HG03457 (cell line): ENCODE results near the gene HECTD1.

Source experiments
- ATAC-seq: cut with Tn5 transposase; IDR thresholded peaks from one replicate; pipeline ENCODE4 v1.9.1; 2021; ENCODE audit warnings: moderate number of reproducible peaks; ENCODE audit not compliant: unreplicated experiment

The HECTD1 gene

DNA sequence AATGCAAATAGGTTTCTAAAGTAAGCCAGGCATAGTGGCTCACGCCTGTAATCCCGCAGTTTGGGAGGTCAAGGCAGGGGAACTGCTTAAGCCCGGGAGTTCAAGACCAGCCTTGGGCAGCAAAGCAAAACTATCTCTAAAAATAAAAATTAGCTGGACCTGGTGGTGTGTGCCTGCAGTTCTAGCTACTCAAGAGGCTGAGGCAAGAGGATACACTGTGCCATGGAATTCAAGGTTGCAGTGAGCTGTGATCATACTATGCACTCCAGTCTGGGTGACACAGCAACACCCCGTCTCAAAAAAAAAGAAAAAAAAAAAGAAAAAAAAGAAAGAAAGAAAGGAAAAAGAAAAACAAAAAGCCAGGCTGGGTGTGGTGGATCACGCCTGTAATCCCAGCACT, 46.3 kb downstream of the HECTD1 start:
- no peak for ATAC-seq

DNA sequence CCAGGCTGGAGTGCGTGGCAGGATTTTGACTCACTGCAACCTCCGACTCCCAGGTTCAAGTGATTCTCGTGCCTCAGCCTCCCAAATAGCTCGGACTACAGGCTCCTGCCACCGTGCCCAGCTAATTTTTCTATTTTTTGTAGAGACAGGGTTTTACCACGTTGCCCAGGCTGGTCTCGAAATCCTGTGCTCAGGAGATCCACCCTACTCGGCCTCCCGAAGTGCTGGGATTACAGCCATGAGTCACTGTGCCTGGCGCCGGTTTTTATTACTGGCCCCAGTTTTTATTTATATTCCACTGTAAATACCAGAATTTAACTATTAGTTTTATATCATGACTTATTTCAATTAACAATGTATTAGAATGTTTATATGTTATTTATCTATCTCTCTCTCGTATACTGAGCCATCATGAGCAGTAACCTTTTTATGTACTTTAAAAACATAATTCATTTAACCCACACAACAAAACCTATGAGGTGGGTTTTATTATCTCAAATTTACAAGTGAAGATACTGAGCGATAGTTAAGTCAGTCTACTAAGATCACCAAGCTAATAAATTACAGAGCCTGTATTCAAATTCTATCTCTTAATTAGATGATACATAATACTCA, 47.8 kb downstream of the HECTD1 start:
- no peak for ATAC-seq

DNA sequence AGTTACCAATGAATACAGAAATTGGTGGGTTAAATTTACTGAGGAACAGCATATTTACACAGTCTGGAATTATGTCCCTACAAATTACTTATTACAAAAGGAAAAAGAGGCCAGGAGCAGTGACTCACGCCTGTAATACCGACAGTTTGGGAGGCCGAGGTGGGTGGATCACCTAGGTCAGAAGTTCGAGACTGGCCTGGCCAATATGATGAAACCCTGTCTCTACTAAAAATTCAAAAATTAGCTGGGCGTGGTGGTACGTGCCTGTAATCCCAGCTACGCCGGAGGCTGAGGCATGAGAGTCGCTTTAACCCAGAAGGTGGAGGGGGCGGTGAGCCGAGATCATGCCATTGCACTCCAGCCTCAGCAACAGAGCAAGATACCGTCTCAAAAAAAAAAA, 52.6 kb downstream of the HECTD1 start:
- ATAC-seq = no peak

DNA sequence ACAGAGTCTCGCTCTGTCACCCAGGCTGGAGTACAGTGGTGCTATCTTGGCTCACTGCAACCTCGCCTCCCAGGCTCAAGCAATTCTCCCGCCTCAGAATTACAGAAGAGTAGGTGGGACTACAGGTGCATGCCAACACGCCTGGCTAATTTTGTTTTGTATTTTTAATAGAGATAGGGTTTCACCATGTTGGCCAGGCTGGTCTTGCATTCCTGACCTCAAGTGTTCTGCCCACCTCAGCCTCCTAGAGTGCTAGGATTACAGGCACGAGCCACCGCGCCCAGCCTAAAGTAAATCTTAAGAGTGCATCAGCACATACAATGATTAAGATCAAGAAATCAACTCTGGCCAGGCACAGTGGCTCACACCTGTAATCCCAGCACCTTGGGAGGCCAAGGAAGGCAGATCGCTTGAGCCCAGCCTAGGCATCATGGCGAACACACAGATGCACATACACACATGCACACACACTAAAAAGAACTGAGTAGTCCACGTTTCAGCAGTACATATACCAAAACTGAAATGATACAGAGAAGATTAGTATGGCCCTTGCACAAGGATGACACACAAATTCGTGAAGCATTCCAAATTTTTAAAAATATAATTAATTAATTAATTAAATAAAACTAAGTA, 65.0 kb downstream of the HECTD1 start:
- ATAC-seq = no peak

DNA sequence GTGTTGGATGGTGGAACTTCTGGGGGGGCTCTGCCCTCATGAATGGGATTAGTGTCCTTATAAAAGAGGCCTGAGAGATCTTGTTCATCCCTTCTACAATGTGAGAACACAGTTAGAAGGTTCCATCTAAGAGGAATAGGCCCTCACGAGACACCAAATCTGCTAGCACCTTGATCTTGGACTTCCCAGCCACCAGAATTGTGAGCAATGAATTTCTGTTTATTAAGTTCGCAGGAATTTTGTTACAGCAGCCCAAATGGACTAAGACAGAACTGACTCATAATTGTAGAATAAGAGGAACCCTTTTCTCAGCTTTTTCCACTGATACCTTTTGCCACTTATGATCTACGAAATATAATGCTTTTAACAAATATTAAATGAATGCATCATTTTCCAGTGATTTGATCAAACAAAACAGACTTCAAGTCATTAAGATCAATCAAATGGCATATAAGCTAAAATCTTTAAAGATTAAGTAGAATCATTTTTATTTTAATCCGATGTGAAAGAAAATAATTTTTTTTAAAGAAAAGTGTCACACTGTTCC, 68.2 kb downstream of the HECTD1 start:
- no peak for ATAC-seq

DNA sequence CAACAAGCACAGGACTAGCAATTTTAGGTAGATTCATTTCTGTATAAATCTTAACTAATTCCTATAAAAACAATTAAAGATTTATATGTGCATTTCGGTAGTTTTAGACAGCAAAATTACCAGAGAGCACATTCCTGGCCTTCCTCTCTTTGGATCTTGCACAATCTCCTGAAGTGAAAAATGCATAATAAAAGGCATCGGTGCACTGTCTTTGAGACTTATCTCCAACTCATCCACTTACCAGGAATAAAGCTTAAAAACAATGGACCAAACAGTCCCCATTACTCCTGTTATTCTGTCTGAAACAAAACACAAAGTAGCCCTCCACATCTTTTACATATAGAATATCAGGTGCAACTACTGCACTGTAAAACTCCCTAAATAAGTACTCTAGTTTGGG, 69.3 kb downstream of the HECTD1 start:
- no peak for ATAC-seq

DNA sequence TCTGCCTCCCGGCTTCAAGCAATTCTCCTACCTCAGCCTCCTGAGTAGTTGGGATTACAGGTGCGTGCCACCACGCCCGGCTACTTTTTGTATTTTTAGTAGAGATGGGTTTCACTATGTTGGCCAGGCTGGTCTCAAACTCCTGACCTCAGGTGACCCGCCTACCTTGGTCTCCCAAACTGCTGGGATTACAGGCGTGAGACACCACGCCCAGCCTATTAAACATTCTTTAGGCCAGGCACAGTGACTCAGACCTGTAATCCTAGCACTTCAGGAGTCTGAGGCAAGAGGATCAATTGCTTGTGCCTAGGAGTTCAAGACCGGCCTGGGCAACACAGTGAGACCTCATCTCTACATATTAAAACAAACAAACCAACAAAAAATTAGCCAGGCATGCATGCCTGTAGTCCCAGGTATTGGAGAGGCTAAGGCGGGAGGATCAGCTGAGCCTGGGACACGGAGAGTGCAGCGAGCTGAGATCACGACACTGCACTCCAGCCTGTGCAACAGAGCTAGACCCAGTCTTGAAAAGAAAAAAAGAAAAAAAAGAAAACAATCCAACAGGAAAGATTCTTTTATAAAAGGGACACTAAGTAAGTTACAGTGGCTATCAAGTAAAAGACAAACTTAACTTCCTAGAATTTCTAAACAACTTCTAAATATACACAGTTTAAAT, 70.2 kb downstream of the HECTD1 start:
- ATAC-seq = no peak

DNA sequence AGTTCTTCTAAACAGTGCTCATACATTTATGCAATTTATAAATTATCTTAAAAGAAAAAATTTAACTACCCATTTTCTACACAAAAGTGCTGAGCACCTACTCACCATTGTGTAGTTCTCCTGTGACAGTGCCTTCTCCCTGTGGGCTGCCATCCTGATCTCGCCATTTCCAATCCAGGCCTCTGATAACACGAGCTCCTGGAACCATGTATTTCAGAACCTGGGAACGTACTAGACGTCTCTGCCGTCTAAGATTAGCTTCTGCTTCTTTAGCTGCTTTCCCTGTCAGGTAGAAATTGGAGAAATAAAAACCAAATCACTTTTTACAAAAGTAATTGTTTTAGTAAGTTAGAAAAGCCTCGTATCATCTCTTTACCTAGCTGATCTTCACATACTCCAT, 74.5 kb downstream of the HECTD1 start:
- no peak for ATAC-seq

DNA sequence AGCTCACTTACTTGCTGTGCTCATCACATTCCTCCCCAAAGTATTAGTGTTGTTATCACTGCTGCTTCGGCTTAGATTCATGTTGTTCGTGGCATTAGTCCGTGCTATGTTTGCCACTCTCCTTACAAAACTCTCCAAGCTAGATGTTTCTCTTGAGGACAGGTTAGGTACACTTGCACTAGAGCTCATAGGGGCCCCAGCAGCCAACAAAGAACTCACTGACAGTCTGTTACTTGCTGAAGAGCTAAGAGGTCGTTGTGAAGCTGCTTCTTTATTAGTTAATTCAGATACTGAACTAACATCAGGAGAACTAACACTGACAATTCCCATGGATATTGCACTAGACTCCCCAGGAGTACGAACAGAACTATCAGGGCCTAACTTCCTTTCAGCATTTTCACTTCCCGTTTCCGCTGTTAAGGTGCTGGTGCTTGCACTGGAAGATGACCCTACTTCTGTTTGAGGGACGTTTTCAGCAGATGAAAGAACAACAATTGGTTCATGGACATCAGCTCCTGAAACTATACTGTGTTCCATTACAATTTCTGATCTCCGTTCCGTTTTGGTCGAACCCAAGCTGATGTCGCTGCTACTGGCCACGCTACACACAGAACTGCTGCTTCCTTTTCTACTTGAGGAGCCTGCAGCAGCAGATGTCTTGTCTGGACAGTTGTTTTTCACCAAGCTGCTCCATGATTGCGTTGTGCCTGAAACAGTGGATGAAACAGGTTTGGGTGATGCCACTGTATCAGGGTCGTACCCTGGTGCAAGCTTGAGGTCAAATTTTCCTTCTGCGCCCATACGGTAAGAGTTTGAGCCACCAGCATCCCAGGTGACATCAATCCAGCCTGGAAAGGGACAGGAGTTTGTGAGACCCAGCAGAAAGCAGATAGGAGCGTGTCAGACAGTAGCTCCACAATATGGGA, 78.7 kb downstream of the HECTD1 start:
- ATAC-seq = no peak

DNA sequence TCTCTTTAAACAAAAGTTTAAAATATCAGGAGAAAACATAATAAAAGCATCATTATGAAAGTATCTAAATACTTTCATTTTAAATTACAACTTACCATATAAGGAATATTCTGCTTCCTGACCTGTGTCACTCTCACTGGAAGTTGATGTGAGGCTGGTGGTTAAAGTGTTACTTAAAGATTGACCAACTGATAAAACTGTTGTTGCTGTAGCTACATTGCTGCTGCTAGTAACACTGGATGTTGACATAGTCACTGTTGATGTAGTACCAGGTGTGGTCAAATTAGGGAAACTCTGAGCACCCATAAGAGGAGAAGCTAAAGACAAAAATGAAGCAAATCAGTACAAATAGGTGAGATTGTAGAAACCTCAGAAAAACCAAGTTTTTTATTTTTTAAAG, 79.9 kb downstream of the HECTD1 start:
- ATAC-seq = peak; percentile 76

DNA sequence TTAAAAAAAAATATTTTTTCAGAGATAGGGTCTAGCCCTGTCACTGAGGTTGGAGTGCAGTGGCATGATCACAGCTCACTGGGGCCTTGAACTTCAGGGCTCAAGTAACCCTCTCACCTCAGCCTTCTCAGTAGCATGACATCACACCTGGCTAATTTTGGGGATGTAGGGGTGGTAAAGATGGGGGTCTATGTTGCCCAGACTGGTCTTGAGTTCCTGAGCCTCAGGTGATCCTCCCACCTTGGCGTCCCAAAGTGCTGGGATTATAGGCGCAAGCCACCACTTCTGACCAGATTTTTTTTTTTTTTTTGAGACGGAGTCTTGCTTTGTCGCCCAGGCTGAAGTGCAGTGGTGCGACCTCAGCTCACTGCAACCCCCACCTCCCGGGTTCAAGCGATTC, 80.9 kb downstream of the HECTD1 start:
- no peak for ATAC-seq

DNA sequence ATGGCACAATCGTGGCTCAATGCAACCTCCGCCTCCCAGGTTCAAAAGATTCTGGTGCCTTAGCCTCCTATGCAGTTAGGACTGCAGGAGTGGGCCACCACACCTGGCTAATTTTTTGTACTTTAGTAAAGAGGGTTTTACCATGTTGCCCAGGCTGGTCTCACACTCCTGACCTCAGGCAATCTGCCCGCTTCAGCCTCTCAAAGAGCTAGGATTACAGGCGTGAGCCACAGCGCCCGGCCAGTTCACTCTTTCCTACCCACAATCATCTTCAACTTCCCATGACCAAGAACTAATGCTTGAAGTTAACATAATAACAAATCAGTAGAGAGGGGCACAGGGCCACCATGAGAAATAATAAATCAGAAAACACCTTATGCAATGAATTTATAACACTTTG, 82.4 kb downstream of the HECTD1 start:
- ATAC-seq = no peak

DNA sequence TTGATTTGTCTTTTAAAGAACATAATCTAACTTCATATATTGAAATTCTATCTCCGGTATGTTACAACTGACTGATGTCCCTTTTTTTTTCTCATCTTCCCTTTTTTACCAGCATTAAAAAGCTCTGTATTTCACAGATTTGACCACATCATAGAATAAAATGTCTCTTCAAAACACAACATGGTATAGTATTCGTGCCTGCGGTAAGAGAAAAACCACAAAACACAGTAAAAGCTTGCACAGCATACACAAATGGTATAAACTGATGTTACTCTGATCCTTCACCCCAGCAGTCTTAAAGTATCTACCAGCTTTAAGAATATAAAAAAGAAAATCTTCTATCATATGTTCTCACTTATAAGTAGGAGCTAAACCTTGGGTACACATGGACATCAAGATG, 83.4 kb downstream of the HECTD1 start:
- no peak for ATAC-seq

DNA sequence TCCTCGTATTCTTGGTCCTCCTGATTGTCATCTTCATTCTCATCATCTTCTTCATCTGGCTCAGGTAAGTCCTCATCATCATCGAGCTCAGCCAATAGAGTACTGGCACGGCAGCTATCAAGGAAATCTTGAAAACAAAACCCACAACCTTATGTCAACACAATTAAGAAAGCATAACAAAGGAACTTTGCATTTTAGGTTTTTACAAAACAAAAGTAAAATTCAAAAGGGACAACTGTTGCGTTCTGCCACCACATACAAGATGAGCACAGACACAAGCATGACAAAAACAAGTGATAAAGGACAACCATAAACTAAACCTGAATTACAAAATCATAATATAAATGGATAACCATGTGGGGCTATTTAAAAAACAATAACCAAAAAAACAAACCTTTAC, 84.7 kb downstream of the HECTD1 start:
- ATAC-seq = no peak

DNA sequence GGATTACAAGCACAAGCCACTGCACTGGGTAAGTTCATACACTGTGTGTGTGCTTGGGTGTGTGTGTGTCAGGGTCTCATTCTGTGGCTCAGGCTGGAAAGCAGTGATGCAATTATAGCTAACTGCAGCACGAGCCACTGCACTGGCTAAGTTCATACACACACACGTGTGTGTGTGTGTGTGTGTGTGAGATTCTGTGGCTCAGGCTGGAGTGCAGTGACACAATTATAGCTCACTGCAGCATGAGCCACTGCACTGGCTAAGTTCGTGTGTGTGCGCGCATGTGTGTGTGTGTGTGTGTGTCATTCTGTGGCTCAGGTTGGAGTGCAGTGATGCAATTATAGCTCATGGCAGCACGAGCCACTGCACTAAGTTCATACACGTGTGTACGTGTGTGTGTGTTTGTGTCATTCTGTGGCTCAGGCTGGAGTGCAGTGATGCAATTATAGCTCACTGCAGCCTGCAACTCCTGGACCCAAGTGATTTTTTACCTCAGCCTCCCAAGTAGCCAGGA, 85.4 kb downstream of the HECTD1 start:
- no peak for ATAC-seq

DNA sequence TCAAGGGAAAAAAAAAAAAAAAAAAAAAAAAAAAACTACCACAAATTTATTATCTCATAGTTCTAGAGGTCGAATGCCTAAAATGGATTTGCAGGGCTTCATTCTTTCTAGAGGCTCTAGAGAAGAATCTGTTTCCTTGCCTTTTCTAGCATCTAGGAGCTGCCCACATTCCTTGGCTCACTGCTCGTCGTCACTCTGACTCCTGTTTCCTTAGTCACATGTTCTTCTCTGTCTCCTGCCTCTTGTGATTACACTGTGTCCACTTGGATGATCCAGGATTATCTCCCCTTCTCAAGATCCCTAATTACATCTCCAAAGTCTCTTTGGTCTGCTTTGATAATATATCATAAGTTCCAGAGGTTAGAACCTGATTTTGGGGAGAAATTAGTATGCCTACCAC, 88.7 kb downstream of the HECTD1 start:
- no peak for ATAC-seq

DNA sequence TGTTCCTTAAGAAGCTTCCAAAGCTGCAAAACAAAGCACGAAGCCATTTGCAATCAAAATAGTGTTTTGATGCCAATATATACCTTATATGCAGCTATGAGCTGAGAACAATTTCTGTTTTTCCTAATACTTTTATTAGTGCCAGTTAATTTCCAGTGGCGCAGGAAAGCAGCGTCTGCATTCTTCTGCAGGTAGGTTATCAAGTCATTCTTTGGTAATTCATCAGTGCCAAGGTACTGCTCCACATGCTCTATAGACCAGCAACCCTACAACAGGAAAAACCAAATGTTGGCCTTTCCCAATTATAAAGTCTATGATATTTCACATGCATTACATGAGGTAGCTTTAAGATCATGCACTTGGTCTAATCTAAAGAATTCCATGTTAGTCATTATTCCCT, 93.8 kb downstream of the HECTD1 start:
- ATAC-seq = no peak

DNA sequence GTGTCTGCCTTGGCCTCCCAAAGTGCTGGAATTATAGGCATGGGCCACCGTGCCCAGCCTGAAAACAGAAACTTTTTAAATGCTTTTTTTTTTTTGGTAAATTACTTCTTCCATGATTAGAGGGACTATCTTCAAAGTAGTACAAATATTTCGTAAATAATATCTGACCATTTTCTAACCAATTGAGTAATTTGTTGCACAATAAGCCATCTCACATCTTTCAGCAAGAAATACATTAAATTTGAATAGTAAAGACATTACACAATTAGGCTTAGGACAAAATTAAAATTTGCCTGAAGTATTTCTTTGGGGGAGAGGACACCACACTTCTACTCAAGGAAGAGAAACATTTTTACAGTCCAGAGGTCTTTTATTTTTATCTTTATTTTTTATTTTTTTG, 96.7 kb downstream of the HECTD1 start:
- no peak for ATAC-seq

DNA sequence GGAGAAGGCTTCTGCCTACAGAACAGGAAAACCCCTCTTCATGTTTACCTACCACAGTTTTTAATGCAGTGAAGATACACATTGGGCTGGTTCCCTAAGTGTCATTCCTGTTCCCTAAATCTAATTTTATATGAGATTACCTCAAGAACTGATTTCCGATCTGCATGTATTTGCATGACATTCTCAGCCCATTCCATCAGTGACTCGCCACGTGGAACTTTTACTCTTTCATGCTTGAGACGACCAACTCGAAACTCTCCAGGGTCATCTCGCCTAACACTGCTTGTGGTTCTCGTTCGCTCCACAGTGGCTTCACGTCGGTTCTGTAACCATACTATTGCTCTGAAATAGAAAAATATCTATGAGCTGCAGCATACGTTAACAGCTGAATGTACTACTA, 98.3 kb downstream of the HECTD1 start:
- no peak for ATAC-seq

DNA sequence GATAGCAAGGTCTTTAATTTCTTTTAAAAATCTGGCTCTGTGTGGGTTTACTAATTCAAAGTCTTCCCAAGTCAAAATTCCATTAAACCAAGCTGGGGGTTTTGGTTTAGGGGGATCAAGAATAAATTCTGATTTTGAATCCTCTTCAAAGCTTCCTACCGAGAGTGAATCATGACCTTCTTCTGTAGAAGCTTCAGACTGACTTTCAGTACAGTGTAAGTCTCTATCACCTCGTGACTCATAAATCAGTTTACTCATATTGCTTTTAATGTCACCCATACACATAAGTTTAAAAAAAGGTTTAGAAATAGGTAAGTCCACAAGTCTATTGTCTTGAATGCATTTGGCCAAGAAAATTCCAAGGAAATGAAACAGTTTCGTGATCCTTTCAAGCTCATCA, 100.8 kb downstream of the HECTD1 start:
- no peak for ATAC-seq

DNA sequence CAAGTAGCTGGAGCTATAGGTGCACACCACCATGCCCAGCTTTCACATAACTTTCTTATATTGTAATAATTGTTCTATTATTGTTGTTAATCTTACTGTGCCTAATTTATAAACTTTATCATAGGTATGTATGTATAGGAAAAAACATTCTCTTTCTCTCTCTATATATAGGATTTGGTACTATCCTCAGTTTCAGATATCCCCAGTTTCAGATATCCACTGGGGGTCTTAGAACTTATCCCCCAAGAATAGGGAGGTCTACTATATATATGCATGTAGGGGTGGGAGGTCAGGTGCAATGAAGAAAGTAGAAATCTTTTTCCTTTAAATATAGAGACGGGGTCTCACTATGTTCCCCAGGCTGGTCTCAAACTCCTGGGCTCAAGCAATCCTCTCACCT, 110.5 kb downstream of the HECTD1 start:
- no peak for ATAC-seq
